HG02588 (cell line): ENCODE measurements around the gene COTL1.
"Not testable (repeated sequence)": the region's sequence is repeated elsewhere in the genome, so short reads cannot be mapped to it uniquely, and the experiment has no call there.

Source experiments
- ATAC-seq: cut with Tn5 transposase; IDR thresholded peaks from one replicate; pipeline ENCODE4 v1.9.1; 2021; ENCODE audit warnings: mild to moderate bottlenecking, moderate library complexity; ENCODE audit not compliant: unreplicated experiment

COTL1 gene

DNA sequence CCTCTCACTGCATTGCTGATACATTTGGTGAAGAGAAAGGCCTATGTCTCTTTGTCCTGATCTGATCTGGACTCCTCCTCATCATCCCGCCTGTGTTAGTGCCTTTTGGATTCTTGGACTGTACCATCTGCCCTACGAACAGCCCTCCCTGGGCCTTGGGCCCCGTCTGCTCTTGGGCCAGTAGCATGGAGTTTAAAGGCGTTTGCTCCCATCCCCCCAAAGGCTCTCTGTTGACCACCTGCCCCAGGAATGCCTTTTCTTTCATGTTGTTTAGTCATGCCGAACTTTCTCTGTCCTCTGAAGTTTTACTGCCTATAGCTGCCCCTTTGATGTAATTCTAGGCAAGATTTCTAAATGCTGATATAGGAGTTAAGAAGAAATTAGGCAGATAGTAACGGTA lies 82.5 kb downstream of the COTL1 start:
- no peak for ATAC-seq

DNA sequence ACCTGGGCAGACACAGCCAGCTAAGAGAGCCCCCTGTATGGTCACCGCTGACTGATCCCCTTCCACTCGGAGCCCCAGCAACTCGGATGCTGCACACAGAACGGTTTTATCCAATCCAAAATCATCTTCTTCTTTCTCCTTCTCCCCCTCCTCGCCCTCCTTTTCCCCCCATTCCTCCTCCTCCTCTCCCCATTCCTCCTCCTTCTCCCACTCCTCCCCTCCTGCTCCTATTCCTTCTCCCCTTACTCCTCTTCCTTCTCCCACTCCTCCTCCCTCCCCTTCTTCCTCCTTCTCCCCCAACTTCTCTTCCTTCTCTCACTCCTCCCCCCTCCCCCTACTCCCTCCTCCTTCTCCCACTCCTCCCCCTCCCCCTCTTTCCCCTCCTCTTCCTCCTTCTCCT lies 83.1 kb downstream of the COTL1 start:
- no peak for ATAC-seq

- ATAC-seq: no peak
Measured at GRCh38 chr16:84532855-84533486, 84.9 kb downstream of the COTL1 start.

- no peak for ATAC-seq
Measured at GRCh38 chr16:84532291-84532724, 85.6 kb downstream of the COTL1 start.

DNA sequence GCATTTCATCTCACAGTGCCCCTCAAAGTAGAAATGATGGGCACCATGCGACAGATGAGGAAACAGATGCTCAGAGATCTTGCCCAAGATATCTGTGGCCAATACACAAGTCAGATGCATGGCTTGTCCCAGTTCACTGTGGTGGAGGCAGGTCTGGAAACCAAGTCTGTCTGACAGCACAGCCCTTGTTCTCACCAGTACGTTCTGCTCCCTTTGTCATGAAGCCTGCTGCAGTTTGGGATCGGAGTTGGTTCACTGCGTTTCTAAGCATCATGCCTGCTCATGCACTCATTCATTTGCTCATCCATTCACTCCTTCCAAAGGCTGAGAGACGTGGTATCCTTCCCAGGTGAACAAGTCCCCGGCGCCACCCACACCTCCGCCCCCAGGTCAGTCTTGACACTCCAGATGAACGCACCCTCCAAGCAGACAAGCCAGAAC lies 86.2 kb downstream of the COTL1 start:
- no peak for ATAC-seq

GRCh38 chr16:84530590-84530989 lies 87.3 kb downstream of the COTL1 start:
- ATAC-seq: no peak

DNA sequence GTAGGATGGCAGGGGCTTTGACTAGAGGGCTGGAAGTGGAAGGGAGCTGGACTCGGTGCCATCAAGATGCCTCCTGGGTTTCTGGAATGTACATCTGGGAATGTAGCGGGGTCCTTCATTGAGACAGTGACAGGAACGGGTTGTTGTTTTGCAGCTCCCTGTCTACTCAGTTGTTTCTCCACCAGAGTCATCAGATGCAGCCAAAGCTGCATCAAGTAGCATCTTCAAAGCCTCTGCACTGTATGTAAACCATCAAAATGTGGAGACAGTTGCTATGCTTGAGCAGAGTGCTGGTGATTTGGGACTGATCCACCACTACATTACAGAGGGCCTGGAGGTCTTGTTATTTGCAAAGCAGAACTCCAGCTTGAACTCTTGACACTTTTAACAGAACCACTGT lies 88.3 kb downstream of the COTL1 start:
- no peak for ATAC-seq

DNA sequence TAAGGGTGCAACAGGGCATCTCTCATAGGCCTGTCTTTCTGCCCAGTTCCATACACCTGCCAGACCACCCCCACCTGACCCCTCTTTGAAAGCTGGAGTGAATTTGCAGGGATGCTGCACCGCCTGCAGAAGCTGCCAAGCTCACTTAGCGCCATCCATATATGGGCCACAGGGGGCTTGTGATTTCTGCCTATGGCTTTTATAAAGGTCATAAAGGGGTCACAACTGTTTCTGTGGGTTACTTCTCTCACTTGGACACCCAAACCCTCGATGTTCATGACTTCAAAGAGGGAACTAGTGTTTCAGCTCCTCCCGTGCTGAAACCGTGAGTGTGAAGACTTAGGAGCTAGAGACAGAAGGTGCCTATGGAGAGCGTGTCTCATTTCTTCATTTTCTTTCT lies 89.6 kb downstream of the COTL1 start:
- no peak for ATAC-seq

GRCh38 chr16:84527532-84528269 lies 90.2 kb downstream of the COTL1 start:
- no peak for ATAC-seq

- ATAC-seq: no peak
Measured at GRCh38 chr16:84526794-84527531, 90.9 kb downstream of the COTL1 start.

DNA sequence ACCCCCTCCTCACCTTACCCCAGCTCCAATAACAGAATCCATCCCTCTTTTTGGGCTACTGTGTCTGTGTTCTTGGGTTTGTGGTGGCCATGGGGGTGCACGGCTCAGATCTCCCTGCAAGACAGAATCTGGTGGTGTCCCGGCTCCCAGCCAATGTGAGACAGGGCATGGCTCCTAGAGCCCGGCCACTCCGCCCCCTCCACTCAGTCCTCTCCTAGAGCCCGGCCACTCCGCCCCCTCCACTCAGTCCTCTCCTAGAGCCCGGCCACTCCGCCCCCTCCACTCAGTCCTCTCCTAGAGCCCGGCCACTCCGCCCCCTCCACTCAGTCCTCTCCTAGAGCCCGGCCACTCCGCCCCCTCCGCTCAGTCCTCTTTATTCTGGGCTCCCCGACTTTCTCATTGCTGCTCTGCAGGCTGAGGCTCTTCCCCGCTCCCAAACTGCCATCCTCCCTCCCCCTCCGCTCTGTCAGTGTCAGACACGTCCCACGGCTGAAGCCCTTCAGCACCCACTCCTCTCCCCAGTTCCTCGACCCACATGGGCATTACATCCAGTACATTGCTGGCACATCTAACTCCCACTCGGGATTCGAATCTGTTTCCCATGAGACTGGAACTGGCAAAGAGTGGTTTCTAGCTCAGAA lies 92.8 kb downstream of the COTL1 start:
- not testable (repeated sequence) for ATAC-seq

- ATAC-seq: no peak
Measured at GRCh38 chr16:84524346-84524920, 93.4 kb downstream of the COTL1 start.

- ATAC-seq: no peak
Measured at GRCh38 chr16:84521497-84521770, 96.4 kb downstream of the COTL1 start.

GRCh38 chr16:84520725-84521496 lies 97.0 kb downstream of the COTL1 start:
- no peak for ATAC-seq

DNA sequence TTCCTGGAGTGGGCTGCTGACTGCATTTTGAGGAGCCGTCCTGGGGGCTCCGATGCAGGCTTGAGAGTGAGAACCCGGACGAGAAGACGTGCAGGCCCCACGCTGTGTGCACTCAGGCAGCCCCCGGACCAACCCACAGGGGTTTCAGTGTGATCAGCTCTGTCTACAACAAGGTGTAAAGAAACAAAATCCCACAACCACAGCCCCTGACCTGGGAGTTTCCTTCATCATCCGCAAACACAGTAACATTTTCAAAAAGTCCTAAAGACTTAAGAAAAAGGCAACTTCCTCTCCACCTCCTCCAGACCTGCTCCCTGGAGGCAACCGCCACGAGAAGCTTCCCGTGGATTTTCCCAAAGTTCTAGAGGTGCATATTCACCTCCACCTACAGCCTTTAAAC lies 98.0 kb downstream of the COTL1 start:
- no peak for ATAC-seq

GRCh38 chr16:84518804-84519341 lies 99.0 kb downstream of the COTL1 start:
- no peak for ATAC-seq

DNA sequence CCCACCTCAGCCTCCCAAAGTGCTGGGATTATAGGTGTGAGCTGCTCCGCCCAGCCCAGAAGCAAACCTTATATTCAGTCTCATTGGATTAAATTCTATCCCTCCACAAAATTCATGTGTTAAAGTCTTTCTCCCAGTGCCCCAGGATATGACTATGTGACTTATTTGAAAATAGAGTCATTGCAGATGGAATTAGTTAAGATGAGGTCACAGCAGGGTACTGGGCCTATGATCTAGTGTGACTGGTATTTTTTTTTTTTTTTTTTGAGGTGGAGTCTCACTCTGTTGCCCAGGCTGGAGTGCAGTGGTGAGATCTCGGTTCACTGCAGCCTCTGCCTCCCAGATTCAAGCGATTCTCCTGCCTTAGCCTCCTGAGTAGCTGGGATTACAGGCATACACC lies 99.7 kb downstream of the COTL1 start:
- not testable (repeated sequence) for ATAC-seq

DNA sequence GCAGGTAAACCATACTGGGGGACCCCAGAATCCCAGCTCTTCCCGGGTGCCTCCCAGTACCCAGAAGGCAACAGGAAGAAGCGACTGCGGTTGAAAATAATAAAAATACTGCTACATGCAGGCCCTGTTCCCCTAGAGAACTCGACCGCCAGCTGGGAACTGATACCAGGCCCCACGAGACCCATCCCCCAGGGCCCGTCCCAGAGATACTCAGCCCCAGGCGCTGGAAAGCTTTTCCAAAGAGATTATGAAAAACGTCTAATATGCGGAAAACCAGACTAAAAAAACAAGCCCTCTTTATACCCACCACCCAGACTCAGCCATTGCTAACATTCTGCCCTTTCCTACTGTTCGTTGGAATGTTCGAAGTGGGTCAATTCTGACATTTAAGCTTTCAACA lies 100.5 kb downstream of the COTL1 start:
- ATAC-seq: no peak
